ENCODE data around the gene EIF3L. TPM values are rescaled to one million over a fixed set of nuclear protein-coding genes. Genes with fewer than 3 reads are reported as not detected.

The EIF3L gene
- total RNA-seq, 2 donors from 2014 or later, result 362 to 388 TPM

- DNase-seq (no peak), ATAC-seq (no peak)
- intact Hi-C loops (cut with DNase I, micrococcal nuclease), result no loop called here
Observed at GRCh38 chr22:37892566-37893335, 43.5 kb downstream of the EIF3L start.

DNA sequence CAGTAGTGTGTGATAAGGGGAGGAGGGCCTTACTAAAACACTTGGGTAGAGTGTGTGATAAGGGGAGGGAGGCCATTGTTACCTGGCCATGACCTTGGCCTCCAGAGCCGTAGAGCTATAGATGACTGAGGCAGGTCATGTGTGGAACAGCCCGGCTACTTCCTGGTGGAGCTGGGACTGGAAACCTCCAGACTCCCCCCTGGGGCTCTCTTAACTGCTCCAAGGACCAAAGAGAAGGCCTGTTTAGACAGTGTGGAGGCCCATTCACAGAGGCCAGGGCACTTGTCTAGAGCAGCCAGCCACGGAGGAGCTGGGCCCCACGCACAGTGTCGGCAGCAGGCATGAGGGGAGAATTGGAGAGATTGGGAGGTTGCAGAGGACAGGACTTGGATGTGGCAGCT is 44.4 kb downstream of the EIF3L start:
- no peak for ATAC-seq
- no peak for DNase-seq
- intact Hi-C loops (cut with DNase I, micrococcal nuclease), result no loop called here

DNA sequence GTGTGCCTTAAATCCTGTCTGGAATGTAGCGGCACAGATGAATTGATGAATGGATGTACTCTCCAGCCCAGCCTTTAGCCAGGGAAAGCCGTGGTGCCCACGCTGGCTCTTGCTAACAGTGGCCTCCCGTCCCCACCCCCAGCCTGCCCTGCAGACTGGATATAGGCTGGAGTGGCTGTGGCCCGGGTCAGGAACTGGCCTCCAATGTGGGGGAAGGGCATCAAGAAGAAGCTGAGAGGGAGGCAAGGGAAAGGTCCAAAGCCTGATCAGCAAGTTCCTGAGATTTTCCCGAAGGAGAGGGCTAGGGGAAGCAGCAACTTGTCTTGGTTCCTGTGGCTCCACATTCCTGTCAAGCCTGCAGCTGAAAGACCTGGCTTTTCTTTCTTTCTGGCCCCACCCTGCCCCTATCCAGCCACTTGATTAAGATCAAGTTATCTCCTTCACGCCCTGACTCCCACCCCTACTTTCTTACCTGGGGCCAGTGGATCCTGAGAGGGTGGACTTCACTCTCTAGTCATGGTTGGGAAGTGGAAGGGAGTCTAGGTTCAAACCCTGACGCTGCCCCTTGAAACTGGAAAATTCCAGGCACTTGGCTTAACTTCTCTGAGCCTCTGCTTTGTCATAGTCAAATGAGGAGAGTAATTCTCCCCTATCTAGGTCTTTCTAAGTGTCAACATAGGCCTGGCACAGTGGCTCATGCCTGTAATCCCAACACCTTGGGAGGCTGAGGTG is 45.9 kb downstream of the EIF3L start:
- no peak for DNase-seq

GRCh38 chr22:37896181-37896592 is 47.0 kb downstream of the EIF3L start:
- ATAC-seq (peak; percentile 86), DNase-seq (peak in 1 of 2 donors; percentile 50)
- intact Hi-C loops (cut with DNase I, micrococcal nuclease), result no loop called here

More for the DNA sequence above, 45.9 kb downstream of the EIF3L start:
- intact Hi-C loops (cut with DNase I, micrococcal nuclease), result no loop called here
- ATAC-seq, result no peak

GRCh38 chr22:37896939-37897338 is 47.7 kb downstream of the EIF3L start:
- no peak for ATAC-seq
- no peak for DNase-seq
- intact Hi-C loops (cut with DNase I, micrococcal nuclease), result no loop called here

GRCh38 chr22:37897807-37898206 is 48.6 kb downstream of the EIF3L start:
- intact Hi-C loops (cut with DNase I, micrococcal nuclease), result no loop called here
- DNase-seq, result no peak
- ATAC-seq, result no peak

DNA sequence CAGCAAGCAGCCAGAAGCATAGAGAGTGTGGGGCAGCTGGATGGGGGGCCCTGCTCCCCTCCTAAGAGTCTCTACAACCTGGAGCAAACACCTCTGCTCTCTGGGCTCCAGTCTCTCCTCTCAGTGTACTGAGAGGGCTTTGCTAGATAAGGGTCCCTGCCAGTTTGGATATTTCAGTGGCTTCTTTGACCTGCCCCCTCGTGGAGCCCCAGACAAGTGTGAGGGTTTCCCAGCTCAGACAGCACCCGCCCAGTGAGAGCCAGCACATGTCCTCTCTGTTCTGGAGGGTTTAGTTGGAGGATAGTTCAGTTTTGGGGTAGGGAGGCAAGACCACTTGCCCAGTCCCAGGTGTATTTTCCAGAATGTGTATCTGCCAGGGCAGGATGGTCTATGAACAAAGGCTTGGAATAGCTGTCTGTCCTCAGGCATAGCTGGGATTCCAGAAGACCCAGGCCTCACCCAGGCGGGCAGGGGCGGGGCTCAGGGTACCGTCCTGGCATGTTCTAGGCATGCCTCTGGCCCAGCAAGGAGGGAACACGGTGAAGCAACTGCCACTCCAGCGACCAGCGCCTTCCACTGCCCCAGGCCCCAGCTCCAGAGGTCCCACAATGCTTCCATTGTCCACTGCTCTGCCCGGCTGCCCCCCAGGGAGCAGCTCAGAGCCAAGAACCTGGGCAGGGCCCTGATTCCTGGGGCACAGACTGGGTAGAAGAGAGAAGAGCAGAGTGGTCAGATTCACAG is 49.4 kb downstream of the EIF3L start:
- no peak for ATAC-seq

GRCh38 chr22:37904572-37905533 is 55.6 kb downstream of the EIF3L start:
- ATAC-seq (no peak), DNase-seq (peak; percentile 23 to 51)
- intact Hi-C loops (cut with DNase I, micrococcal nuclease), result no loop called here

More for the DNA sequence above, 49.4 kb downstream of the EIF3L start:
- no peak for DNase-seq
- intact Hi-C loops (cut with DNase I, micrococcal nuclease), result no loop called here

GRCh38 chr22:37905534-37906363 is 56.5 kb downstream of the EIF3L start, which contains the start of gene MICALL1:
MICALL1 (plus strand) TSS chr22:37906297; CDS start chr22:37906423, 126 bp downstream.
- DNase-seq (peak; percentile 64 to 87), ATAC-seq (peak; percentile 92)
- intact Hi-C loops (cut with DNase I, micrococcal nuclease), result no loop called here

DNA sequence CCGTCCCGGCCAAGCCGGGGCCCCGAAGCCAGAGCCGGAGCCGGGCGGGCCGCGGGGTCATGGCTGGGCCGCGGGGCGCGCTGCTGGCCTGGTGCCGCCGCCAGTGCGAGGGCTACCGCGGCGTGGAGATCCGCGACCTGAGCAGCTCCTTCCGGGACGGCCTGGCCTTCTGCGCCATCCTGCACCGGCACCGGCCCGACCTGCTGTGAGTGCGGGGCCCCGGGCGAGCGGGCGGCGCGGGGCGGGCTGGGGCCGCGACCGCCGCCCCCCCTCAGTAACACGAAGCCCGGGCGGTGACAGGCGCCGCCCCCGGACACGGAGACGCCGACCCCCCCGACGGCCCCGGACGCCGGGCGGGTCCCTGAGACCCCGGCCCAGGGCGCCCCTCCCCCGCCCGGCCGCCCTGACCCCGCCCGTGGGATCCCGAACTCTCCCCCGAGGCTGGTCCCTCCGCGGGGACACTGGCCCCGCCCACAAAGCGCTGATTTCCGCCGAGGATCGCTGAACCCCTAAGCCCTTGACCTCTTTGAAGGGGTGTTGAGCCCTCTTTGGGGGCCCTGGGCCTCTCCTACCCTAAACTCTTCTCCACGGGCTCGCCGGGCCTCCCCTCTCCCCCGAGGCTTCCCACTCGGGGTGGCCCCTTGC is 57.3 kb downstream of the EIF3L start:
- DNase-seq, result peak in 1 of 2 donors; percentile 64
- intact Hi-C loops (cut with DNase I, micrococcal nuclease), result no loop called here
- ATAC-seq, result peak; percentile 26

GRCh38 chr22:37907036-37907954 is 58.1 kb downstream of the EIF3L start:
- intact Hi-C loops (cut with DNase I, micrococcal nuclease), result no loop called here
- peak; percentile 3 for ATAC-seq
- DNase-seq, result no peak

GRCh38 chr22:37909766-37910165 is 60.5 kb downstream of the EIF3L start:
- intact Hi-C loops (cut with DNase I, micrococcal nuclease), result no loop called here
- DNase-seq (no peak), ATAC-seq (no peak)

DNA sequence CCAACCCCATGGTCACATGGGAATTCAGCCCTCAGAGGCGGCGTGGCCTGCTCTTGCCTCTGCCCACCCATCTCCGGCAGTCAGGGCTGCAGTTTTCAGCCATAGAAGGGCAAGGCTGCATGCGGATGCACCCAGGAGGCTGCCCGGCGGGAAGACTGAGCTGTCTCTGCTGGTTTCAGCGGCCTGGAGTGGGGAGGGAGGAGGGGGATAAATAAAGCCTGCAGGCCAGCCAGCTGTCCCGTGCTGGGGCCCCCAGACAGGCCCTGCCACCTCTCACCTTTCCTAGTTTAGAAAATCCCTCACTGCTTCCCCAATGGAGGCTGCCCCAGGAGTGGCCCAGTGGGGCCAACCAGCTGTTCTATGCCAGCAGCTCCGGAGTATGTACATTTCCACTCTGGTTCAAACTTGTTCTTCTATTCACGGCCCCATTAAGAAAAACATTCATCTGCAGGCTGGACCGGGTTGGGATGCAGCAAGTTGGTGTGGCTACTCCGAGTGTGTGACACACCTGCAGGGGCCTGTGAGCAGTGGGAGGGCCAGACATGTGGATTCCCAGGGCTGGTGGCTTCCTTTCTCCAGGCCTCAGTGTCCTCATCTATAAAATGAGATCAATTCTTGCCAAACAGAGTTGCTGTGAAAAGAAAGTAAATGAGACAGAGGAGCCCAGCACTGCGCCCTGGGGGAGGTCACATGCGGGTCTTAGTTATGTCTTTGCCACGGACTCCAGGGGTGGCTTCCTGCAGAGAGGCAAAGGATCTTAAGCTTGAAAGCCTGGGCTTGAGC is 61.9 kb downstream of the EIF3L start:
- ATAC-seq (no peak), DNase-seq (peak in 1 of 2 donors; percentile 56)
- intact Hi-C loops (cut with DNase I, micrococcal nuclease), result no loop called here

GRCh38 chr22:37911697-37912096 is 62.5 kb downstream of the EIF3L start:
- intact Hi-C loops (cut with DNase I, micrococcal nuclease), result no loop called here
- no peak for ATAC-seq
- DNase-seq, result no peak

DNA sequence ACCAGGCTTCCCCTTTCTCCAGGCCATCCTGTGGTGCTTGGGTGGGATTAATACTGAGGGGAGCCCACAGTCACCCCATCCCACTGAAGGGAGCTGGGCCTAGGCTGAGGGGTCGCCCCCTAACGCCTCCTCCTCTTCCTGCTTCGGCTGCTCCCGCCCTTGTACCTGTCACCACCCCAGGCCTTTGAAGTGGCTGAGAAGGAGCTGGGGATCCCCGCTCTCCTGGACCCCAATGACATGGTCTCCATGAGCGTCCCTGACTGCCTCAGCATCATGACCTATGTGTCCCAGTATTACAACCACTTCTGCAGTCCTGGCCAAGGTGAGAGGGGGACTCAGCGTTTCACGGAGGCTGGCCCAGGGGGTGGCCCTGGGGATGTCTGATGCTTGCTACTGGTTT is 63.0 kb downstream of the EIF3L start:
- intact Hi-C loops (cut with DNase I, micrococcal nuclease), result no loop called here
- ATAC-seq (no peak), DNase-seq (no peak)

All from left colon (tissue), 2 donors.